Upper lobe of right lung (tissue), 1 donor: Measurements from ENCODE around the gene STEAP3. TPM values are rescaled to one million over a fixed set of nuclear protein-coding genes. Genes with fewer than 3 reads are reported as not detected.

ENCODE experiments used
- ATAC-seq: fragments of 200-7000 bp; cut with Tn5 transposase; one replicate; pipeline ENCODE4 v1.9.1; 2020; ENCODE audit warnings: mild to moderate bottlenecking, moderate library complexity
- DNase-seq: peaks from one replicate; pipeline ENCODE4 v3.0.0-alpha.2; 2020
- H3K27ac ChIP-seq: fragments of 200-600 bp; one replicate; pipeline ENCODE4 v1.8.0; 2022
- H3K27me3 ChIP-seq: fragments of 200-600 bp; one replicate; pipeline ENCODE4 v1.8.0; 2022; ENCODE audit warnings: mild to moderate bottlenecking
- H3K36me3 ChIP-seq: fragments of 200-600 bp; one replicate; pipeline ENCODE4 v1.8.0; 2022
- H3K4me1 ChIP-seq: fragments of 200-600 bp; one replicate; pipeline ENCODE4 v1.8.0; 2022
- H3K4me3 ChIP-seq: fragments of 200-600 bp; one replicate; pipeline ENCODE4 v1.8.0; 2022; ENCODE audit warnings: mild to moderate bottlenecking
- H3K9me3 ChIP-seq: fragments of 200-600 bp; one replicate; pipeline ENCODE4 v1.8.0; 2022
- intact Hi-C: fragments of 100-400 bp; cut with DNase I; formaldehyde crosslinking; loops from one replicate; pipeline ENCODE4 v1.11.0; 2022
- total RNA-seq: library from RNA; stranded (reverse); fragmentation: NEBNext Ultra II Directional; extraction: Animal tissue kit (Norgen Biotek cat#: 25700); gene quantifications from one replicate; pipeline ENCODE4 v1.2.1, GENCODE V29; 2021
- TF ChIP-seq, protein P1 (sequence below): fragments of 200-600 bp; IDR thresholded peaks from one replicate; pipeline ENCODE4 v1.8.0; 2022; ENCODE audit warnings: antibody characterized with exemption
- donor health status: DM: no; HTN: yes; CAD: no; lungs with severe emphysema.

The STEAP3 gene
- total RNA-seq, 1 donor from 2014 or later, result 14.1 TPM

GRCh38 chr2:119180892-119181291, 42.7 kb upstream of the STEAP3 start:
- Histone ChIP-seq H3K27me3 (no peaks in the 10 kb centered on the region), H3K9me3 (no peaks in the 10 kb centered on the region), H3K4me1 (no peaks in the 10 kb centered on the region), H3K4me3 (no peak overlapping the region), H3K36me3 (no peaks in the 10 kb centered on the region), H3K27ac (no peak overlapping the region)
- ATAC-seq (no peak), DNase-seq (no peak)
- intact Hi-C loops, result no loop called here
- TF ChIP-seq, protein P1, sequence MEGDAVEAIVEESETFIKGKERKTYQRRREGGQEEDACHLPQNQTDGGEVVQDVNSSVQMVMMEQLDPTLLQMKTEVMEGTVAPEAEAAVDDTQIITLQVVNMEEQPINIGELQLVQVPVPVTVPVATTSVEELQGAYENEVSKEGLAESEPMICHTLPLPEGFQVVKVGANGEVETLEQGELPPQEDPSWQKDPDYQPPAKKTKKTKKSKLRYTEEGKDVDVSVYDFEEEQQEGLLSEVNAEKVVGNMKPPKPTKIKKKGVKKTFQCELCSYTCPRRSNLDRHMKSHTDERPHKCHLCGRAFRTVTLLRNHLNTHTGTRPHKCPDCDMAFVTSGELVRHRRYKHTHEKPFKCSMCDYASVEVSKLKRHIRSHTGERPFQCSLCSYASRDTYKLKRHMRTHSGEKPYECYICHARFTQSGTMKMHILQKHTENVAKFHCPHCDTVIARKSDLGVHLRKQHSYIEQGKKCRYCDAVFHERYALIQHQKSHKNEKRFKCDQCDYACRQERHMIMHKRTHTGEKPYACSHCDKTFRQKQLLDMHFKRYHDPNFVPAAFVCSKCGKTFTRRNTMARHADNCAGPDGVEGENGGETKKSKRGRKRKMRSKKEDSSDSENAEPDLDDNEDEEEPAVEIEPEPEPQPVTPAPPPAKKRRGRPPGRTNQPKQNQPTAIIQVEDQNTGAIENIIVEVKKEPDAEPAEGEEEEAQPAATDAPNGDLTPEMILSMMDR, result no peak

- Histone ChIP-seq H3K27ac (no peak overlapping the region), H3K4me1 (no peaks in the 10 kb centered on the region), H3K4me3 (no peak overlapping the region), H3K9me3 (no peaks in the 10 kb centered on the region), H3K36me3 (no peaks in the 10 kb centered on the region), H3K27me3 (no peaks in the 10 kb centered on the region)
- intact Hi-C loops, result no loop called here
- ATAC-seq (no peak), DNase-seq (no peak)
- TF ChIP-seq, protein P1, result no peak
These were observed 42.2 kb upstream of the STEAP3 start for GRCh38 chr2:119181391-119181790.

DNA sequence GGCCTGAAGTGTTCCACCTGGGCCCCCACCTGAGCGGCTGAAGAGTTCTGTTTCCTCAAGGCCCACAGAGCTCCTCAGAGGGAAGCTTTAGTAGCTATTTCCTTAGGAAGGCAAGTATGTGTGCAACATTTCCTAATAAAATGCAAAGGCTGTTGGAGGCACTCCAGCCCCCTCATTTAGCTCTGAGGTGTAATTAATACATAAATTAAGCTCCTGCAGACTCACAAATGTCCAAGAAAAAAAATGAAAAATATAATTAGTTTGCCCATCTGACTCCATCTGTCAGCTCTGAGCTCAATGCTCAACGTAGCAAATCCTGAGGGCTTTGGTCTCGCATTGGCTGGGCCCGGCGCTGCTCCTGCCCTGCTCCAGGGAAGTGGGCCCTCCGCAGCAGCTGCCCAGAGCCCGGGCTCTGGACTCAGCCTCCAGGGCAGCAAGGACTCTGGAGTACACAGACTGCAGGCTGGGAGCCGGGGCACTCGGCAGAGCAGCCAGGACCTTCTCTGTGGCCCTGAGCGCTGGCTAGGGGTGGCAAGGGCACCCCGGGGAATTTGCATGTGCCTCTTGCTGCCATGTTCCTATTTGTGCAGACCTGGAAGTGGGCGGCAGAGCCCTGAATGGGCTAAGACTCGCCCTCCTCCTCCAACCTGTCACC, 41.7 kb upstream of the STEAP3 start:
- TF ChIP-seq, protein P1, result no peak
- Histone ChIP-seq H3K36me3 (no peaks in the 10 kb centered on the region), H3K9me3 (no peaks in the 10 kb centered on the region), H3K4me1 (no peaks in the 10 kb centered on the region), H3K27ac (no peak overlapping the region), H3K4me3 (no peak overlapping the region), H3K27me3 (no peaks in the 10 kb centered on the region)
- no peak for ATAC-seq
- intact Hi-C loops, result no loop called here
- DNase-seq, result no peak

DNA sequence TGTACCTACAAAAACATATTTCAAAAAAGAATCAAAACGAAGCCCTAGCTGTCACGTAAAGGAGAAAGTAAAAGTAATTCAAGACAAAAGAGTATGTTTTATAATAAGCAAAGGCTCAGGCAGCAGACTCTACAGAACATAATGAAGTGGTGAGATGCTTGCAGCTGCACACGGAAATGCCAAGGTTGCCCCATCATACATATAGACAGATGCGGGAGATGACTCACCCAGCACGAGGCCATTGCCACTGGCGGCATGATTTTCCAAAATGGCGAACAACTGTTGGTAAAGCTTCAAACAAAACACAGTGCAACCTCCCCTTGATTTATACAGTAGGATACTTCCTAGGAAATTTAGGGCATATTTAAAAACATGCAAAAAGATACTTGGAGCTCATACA, 39.1 kb upstream of the STEAP3 start:
- H3K4me1 ChIP-seq, result no peaks in the 10 kb centered on the region
- no peak overlapping the region for H3K27ac ChIP-seq
- H3K36me3 ChIP-seq, result no peaks in the 10 kb centered on the region
- ATAC-seq, result no peak
- DNase-seq, result no peak
- no peaks in the 10 kb centered on the region for H3K9me3 ChIP-seq
- TF ChIP-seq, protein P1, result no peak
- intact Hi-C loops, result no loop called here
- H3K27me3 ChIP-seq, result no peaks in the 10 kb centered on the region
- no peak overlapping the region for H3K4me3 ChIP-seq

DNA sequence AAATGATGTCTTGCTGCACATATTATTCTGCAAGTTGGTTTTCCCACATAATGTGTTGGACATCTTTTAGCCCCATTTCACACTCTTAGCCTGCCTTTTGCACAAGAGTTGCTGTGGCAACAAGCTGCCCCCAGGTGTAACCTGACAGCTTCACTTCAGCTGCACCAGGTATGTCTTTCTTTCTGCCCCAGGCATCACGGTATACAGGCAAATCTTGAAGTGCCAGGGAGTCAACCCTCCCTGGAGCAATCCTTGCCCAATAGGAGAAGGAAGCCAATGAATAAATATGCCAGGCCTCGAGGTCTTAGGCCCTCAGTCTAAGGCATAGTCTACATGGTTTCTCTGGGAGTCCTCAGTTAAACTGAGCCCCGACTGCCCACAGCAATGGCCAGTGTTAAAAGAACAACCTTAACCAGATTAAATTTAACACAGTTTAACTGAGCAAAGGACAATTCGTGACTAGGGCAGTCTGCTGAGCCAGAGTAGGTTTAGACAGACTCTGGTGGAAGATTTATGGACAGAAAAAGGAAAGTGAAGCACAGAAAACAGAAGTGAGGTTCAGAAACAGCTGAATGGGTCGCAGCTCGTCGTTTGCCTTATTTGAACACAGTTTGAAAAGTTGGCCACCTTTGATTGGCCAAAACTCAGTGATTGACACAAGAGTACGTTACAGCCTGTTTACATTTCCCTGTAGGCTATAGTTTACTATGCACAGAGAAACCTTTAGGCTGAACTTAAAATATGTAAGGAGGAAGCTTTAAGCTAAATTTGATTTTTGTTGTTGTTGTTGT, 33.1 kb upstream of the STEAP3 start:
- ATAC-seq (no peak), DNase-seq (no peak)
- H3K9me3 ChIP-seq, result no peaks in the 10 kb centered on the region
- H3K27ac ChIP-seq, result no peak overlapping the region
- TF ChIP-seq, protein P1, result no peak
- H3K4me1 ChIP-seq, result no peaks in the 10 kb centered on the region
- no peak overlapping the region for H3K4me3 ChIP-seq
- no peaks in the 10 kb centered on the region for H3K36me3 ChIP-seq
- intact Hi-C loops, result no loop called here
- H3K27me3 ChIP-seq, result no peaks in the 10 kb centered on the region
